LHCN-M2 (cell line): ENCODE results near the gene PTPRK. TPM values are rescaled to one million over a fixed set of nuclear protein-coding genes. Genes with fewer than 3 reads are reported as not detected.
"Not testable (repeated sequence)": the region's sequence is repeated elsewhere in the genome, so short reads cannot be mapped to it uniquely, and the experiment has no call there.

ENCODE experiments used
- DNase-seq: peaks from one replicate; pipeline ENCODE4 v3.0.0-alpha.2; 2012; ENCODE audit warnings: low read depth
- total RNA-seq: library from RNA; depleted of rRNA; stranded (reverse); fragments of >200 nt; gene quantifications from 2 replicates; pipeline ENCODE4 v1.2.3, GENCODE V29; 2014

PTPRK gene
- total RNA-seq, 1 experiment from 2014 or later = 50.9 TPM

DNA sequence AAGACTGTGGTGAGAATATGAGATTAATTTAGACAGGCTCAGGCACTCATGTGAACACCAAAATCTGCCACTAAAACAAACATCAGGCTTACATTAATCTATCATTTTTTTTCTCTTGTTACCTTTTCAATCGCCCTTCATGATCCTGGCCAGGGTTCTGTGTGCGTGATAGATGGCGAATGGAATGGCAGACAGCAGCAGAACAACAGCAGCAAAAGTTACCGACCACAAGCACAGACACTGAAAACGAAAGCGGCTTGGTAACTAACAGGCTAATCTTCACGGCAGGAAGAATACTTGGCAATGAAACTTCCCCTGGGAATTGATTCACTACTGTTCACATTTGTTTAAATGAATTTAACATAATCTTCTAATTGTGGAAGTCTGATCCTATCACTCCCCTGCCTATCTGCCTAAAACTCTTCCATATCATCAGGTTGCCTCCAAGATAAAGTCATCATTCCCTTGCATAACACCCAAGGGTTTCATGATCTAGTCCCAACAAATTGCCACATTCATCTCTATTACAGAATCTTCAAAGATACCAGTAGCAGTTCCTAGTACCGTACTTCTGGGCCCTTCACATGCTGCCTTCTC lies 28.7 kb downstream of the PTPRK start:
- DNase-seq = peak; percentile 81

DNA sequence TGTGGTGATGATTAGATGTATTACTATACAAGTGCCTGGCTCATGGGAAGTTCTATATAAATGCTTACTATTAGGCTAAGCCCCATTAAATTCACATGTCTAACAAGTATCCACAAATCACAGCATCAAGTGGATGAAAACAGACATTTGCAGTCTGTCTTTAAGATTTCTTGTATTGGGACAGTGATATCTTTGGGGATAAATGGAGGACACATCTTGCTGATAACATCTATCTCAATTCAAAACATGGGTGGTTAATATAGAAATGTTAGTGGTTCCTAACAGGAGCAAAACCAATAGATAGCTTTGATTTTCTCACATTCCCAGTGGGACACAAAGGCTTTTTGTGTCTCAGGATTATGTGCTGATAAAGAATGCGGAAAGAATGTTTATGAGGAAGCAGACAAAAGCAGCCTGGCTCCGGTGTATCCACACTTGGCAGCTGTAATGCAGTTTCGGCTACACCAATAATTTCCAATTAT lies 29.3 kb downstream of the PTPRK start:
- DNase-seq = peak; percentile 50

- no peak for DNase-seq
These were observed 32.7 kb downstream of the PTPRK start for GRCh38 chr6:128487746-128488145.

DNA sequence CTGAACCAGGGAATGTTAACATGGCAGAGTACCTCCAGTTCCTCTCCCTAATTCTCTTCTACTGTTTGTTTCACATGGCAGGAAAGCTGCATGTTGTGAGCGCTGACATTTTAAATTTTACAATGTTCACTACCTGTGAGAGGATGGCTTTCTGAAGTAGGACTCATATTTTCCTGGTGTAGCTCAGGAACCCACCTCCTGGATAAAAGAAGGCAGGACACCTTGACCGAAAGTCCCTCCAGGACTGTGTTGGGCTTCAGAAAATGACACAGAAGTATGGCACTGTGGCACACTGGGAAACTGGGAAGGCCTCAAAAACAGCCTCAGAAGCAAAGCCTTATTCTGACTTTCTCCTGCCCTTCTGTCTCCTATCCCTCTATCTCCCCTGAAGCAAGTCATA lies 33.3 kb downstream of the PTPRK start:
- DNase-seq = no peak

DNA sequence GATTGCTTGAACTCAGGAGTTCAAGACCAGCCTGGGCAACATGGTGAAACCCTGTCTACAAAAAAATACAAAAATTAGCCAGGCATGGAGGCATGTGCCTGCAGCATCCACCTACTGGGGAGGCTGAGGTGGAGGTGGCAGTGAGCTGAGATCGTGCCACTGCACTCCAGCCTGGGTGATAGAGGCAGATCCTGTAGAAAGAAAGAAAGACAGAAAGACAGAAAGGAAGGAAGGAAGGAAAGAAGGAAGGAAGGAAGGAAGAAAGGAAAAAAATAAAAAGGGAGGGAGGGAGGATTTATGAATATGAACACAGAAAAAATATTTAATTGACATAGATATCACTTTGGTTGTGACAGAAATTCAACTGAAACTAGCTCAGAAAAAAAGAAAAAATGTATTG lies 33.8 kb downstream of the PTPRK start:
- DNase-seq = not testable (repeated sequence)

GRCh38 chr6:128483472-128484135 lies 36.8 kb downstream of the PTPRK start:
- DNase-seq = no peak

- DNase-seq = peak; percentile 35
These were observed 37.8 kb downstream of the PTPRK start for GRCh38 chr6:128482642-128483041.

DNA sequence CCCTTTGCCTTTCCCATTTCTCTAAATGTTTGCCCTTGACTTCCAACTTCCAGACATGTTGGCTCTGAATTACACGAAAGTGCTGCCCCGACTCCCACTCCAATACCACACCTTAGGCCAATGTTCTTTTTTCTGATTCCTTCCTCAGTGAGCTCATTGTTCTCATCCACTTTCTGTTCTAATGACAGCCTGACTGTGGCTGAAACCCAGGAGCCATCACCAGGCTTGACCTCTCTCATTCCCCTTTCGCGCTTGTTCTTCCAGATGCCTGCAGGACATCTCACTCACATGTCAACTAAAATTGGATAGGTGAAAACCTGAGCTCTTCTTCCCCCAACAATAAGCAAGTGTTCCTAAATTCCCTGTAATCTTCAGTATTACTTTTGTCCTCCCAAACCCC lies 40.4 kb downstream of the PTPRK start:
- no peak for DNase-seq

GRCh38 chr6:128479048-128479666 lies 41.2 kb downstream of the PTPRK start:
- DNase-seq = no peak

- no peak for DNase-seq
These were observed 42.0 kb downstream of the PTPRK start for GRCh38 chr6:128478230-128479047.

DNA sequence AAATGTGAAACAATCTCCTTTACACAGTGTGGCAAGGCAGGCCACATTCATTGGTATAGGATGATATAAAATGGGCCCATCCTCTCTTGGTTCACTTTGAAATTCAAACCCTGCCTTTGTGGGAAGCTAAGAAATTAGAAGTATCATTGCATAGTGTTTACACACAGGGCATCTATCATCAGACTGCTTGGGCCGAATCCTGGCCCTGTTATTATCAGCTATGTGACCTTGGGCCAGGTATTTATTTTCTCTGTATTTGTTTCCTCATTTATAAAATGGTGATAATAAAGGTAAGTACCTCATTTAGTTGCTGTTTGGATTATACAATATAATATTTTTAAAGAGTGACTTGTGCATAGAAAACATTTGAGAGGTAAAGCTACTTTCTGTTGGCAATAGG lies 45.5 kb downstream of the PTPRK start:
- no peak for DNase-seq

- no peak for DNase-seq
These were observed 45.9 kb downstream of the PTPRK start for GRCh38 chr6:128474481-128474880.

DNA sequence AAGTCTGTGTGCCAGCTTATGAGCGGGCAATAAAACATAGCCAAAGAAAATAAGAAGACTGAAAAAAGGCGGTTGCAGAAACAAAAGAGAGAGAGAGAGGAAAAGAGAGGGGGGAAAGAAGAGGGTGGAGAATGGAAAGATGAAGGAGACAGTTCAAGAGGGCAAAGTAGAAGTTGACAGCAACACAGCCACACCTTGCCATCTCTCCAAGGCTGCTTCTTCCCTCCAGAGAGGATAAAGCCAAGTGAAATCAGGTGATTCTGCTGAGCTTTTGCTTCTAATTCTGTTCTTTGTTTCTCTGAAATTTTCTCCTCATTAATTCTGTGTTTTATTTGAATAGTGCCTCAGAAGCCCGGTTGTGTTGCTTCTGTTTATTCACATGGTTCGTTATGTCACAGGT lies 48.5 kb downstream of the PTPRK start:
- no peak for DNase-seq

DNA sequence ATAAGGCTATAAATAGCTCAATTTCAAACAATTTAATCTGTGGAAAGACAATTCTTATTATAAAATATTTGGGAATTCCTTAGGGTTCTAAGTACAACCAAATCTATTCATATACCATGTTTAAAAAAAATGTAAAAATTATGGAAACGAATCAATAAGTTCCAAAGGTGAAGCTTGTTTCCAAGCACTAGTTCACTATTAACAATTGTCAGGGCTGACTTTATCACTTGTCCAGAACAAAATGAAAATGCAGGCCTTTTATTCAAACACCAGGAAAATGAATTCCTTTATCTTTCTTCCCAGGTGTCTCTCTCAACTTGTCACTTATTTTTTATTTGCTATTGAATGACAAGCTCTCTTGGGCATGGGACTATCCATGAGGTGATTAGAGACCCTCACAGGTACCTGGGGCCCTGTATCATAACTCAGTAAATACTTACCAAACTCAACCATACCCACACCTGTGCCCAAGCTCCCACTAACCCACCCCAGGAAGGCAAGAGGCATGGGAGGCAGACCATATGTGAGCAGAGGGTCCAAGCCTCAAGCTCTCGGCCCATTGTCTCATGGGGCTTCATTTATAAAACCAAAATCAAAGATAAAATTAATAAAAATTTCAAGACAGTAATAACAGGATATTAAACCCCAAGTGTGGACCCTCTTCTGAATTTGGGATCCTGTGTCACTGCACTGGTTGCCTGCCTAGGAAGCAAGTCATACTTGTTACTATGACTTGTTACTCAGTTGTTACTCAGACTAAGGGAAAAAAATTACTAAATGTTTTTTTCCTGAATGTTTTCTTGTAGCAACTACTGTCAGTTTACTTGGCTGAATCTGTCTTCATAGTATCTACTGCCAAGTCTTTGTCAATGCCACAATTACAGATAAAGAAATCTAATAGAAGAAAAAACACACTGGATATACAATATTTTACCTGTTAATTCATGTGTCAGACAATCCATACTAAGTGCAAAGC lies 54.7 kb downstream of the PTPRK start:
- no peak for DNase-seq

- DNase-seq = peak; percentile 28
These were observed 55.6 kb downstream of the PTPRK start for GRCh38 chr6:128464790-128465189.

- DNase-seq = peak; percentile 34
These were observed 56.5 kb downstream of the PTPRK start for GRCh38 chr6:128463942-128464341.

GRCh38 chr6:128461501-128461900 lies 58.9 kb downstream of the PTPRK start:
- no peak for DNase-seq

DNA sequence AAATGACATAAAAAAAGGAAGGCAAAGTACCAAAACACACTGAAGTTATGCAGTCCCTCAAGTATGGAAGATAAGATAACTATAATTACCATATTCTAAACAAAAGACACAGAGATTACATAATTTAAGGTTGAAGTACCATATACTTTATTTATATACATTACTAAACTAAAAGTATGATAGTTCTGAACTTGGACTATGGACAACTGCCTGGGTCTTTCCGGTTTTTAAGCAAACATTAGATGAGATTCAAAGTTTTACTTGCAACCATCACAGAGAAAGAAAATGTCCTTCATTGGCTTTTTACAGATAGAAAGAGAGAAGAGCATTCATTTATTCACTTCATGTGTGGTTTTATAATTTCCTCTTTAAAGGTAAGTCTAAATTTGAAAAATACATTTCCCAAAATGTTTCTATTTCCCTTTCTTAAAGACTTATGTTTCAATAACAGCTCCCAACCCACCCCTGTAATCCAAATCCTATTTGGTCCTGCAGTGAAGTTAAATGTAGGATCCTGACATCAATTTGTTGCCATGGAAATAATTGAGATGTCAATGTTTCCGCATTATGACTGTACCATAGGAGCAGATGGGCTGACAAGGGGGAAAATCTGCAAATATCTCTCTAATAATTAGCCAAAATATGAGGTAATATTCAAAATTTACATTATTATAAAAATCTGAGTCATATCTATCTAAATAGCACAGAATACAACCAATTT lies 63.7 kb downstream of the PTPRK start:
- no peak for DNase-seq

DNA sequence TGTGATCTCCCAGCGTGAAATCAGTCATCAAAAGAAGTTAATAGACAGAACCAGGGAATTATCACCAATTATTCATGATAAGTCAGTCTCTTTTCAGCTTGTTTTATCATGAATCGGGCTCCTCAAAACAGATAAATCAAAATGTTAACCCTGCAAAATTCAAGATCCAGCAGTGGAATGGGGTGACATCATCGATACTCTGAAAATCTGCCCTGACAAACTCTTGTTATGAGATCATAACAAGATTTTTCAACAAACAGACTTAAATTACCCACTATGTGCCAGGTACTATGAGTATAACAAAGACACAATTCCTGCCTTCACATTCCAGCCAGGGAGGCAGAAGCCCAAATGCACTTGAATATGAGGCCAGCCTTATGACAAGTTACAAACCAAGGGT lies 64.4 kb downstream of the PTPRK start:
- no peak for DNase-seq

DNA sequence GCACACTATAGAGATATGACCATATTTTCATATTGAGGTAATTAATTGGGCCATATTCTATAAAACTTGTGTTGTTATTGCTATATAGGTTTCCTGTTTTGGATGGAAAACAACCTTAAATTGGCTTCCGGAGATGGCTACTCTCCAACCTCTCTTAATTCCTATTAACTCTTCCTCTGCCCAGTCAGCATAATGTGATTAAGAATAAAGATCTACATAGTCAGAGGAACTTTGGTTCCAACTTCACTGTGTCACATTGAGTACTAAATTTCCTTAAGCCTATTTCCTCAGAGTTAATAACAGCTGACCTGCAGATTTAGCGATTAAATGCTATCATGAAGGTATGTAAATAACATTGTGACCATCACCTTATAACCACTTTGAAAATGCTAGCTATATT lies 67.7 kb downstream of the PTPRK start:
- DNase-seq = no peak
